Body of pancreas (tissue), 4 donors: ENCODE data around the gene TENM4.

Experiments
- CTCF ChIP-seq, 7 experiments: fragments of 450-650 bp in 4 of 7; fragments of 200-600 bp in 3 of 7; sonication (generic) in 3 of 7; IDR thresholded peaks; one replicate each; pipeline ENCODE4 v1.5.1; 2016 to 2019; ENCODE audit warnings: antibody characterized with exemption in 7 of 7
- POLR2A ChIP-seq, 3 donors: fragments of 450-650 bp; IDR thresholded peaks; one replicate each; pipeline ENCODE4 v1.6.1; 2016; ENCODE audit warnings: antibody characterized with exemption in 3 of 3, mild to moderate bottlenecking in 2 of 3

GRCh38 chr11:78818201-78818600 is 622.6 kb downstream of the TENM4 start:
- no peak for TF ChIP-seq CTCF (IDR thresholded peaks at IDR 0.05)
- TF ChIP-seq POLR2A (IDR thresholded peaks at IDR 0.05): no peak
